Measurements from ENCODE around the gene ERCC4.

ERCC4 gene

DNA sequence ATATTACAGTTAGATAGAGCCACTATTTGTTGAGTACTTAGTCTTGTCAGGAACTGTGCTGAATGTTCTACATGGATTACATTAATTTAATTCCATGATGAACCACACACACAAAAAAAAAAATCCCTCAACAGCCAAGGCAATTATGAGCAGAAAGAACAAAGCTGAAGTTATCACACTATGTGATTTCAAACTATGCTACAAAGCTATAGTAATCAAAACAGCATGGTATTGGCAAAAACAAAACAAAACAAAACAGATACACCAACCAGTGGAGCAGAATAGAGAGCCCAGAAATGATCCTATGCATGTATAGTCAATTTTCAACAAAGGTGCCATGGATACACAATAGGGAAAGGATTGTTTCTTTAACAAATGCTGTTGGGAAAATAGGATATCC, 8.1 kb upstream of the ERCC4 start:
- no peak for DNase-seq

DNA sequence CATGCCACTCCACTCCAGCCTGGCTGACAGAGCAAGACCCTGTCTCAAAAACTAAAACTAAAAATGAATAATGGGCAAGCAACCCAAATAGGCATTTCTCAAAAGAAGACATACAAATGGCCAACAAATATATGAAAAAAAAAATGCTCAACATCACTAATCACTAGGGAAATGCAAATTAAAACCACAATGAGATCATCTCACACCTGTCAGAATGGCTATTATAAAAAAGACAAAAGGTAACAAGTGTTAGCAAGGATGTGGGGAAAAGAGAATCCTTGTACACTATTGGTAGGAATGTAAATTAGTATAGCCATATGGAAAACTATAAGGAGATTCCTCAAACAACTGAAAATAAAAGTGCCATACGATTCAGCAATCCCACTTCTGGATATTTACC, 7.1 kb upstream of the ERCC4 start:
- no peak for DNase-seq

DNA sequence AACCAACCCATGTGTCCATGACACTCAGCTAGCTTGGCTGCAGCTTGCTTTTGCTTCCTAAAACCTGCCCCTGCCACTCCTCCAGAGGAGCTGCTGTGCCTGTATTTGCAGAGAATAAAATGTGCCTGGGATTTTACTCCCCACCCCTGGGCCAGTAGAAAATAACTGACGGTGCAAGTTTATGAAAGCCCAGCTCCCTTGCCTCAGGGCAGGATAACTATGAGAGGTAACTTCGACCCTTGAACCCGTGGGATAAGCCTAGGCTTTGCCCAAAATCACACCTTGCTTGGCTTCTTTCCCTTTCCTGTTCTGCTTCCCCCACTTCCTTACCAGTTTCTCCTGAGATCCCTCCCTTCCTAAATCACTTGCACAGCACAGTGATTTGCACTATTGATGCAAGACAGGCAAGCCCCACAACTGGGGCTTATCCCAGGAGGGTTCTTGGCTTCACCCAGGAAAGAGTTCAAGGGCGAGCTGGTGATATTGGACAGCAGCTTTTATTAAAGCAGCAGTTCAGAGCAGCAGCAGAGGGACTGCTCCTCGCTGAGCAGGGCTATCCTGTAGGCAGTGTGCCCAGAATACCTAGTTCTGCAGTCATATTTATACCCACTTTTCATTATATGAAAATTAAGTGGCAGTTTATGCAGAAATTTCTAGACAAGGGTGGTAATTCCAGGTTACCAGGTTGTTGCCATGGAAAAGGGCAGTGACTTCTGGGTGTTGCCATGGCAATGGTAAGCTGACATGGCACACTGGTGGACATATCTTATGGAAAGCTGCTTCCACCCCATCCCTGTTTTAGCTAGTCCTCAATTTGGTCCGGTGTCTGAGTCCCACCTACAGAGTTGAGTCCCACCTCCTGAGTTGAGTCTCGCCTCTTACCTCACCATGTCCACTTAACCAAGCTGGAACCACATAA, 6.3 kb upstream of the ERCC4 start:
- no peak for DNase-seq

DNA sequence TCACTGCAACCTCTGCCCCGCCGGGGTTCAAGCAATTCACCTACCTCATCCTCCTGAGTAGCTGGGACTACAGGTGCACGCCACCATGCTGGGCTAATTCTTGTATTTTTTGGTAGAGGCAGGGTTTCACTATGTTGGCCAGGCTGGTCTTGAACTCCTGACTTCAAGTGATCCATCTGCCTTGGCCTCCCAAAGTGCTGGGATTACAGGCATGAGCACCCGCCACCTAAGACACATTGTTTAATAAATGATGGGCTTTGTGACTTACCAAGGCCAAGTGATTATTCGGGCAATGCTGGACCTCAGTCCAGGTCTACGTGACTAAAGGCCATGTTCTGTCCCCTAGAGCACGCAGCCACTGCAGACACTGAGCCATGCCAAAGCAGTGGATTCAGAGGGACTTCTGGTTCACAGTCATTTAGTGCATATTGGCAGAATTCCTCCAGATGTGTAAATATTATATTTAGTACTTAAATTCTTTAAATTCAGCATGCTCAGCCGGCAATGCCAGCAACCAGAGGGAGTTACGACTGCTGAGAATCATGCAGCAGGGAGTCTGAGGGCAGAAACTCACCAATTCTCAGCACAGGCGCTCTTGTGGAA, 4.8 kb upstream of the ERCC4 start:
- DNase-seq = no peak

DNA sequence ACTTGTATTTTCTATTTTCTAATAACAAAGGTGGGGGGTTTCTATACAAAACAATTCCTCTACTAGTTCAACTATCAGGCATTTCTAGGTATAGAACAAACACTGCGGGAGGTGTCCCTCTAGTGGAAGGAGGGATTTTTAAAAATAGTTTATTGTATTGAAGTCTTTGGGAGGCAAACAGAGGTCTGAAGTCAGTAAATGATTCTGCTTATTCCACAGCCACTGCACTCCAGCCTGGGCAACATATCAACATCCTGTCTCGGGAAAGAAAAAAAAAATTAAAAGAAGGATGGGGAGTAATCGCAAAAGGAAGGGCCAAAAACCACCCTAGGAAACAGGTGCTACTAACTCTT, 648 bp upstream of the ERCC4 start:
- DNase-seq = no peak

DNA sequence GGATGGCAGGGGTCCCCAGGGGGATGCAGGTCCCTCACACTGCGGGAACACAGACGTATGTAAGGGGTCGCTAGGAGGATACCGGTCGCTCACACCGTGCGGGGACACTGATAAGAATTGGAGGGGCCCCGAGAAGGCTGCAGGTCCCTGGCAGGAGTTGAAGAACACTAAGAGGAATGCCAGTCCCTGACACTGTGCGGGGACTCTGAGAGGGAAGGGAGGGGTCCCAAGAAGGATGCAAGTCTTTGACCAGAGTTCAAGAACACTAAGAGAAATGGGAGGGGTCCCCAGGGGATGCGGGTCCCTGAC, 510 bp downstream of the ERCC4 start:
- no peak for DNase-seq

DNA sequence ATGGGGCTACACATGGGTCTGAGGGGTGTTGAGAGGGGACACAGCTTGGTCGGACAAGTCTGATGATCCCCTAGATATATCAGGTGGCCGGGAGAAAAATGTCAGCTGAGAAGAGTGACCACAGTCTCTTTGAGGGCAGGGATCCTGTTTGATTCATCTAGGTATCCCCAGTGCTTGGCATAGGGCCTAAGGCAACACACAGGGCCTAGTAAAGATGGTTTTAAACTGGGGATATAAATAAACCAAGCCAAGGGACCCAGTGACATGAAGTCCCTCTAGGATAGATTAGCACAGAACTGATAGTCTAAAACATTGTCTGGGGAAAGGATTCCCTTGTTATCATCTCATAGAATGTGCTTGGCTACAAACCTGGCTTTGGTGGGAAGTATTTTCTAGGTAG, 1.4 kb downstream of the ERCC4 start:
- no peak for DNase-seq

DNA sequence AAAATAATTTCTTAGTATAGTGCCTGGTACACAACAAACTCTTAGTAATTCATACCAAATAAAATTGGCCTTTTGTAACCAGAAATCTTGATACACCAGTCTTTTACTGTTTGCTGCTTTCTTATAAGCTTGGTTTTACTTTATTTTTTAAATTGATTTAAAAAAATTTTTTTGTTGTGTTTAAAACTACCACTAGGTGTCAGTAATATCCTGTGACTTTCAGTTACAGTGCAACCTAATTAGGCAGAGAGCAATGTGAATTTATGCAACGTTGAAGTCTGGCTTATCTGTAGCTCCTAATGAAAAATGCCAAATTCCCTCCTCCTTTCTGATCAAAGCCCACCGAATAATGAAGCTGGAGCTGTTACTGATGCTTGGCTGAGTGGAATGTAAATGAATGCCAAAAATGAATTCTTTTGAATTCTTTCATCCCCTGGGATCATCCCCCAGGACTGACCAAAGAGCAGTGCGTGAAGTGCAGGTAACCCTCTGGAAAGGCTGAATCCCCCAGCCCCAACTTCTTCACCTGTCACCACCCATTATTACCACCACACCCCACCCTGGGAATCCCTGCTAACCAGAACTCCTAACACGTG, 3.8 kb downstream of the ERCC4 start:
- DNase-seq = peak; percentile 44

DNA sequence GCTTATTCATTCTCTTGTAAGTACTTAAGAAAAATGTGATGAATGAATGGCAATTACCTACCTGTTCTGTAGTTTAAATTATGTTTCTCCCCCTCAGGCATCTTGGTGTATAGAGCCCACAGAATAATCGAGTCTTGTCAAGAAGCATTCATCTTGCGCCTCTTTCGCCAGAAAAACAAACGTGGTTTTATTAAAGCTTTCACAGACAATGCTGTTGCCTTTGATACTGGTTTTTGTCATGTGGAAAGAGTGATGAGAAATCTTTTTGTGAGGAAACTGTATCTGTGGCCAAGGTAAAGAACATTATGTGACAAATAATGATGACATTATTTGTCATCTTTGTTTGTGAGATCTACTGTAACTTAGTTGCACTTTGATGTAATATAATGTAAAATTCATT, 6.5 kb downstream of the ERCC4 start:
- peak; percentile 7 for DNase-seq

DNA sequence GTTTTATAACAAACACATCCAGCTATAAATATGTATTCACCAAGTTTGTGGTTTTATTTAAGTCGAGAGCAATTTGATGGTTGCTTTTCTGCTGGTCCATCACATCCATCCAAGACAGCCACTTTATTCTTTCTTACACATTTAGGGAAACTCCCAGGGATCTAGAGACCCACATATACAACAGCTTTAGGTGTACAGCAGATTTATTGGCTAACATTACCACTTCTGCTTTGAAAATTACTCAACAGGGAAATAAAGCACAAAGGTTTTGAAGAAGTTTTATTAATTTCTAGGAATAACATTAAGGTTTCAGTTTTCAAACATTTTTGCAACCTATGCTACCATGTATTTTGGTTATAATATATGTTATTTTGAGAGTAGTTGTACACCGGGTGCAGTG, 6.9 kb downstream of the ERCC4 start:
- no peak for DNase-seq

DNA sequence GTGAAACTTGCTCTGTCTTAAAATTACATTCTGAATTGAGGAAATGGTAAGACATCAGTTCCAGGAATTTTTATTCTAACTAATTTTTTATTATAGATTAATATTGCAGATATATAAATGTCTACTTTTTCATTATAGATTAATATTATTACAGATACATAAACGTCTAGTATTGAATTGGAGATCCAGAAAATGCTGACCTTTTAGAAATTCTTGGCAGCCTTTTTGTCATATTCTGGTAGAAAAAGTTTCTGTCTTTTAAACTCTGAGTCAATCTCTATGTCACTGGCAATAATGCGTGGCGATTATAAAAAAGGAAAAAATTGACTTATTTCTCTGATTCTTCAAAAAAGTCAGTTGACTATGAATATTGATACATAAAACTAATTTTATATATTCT, 8.7 kb downstream of the ERCC4 start:
- DNase-seq = no peak

DNA sequence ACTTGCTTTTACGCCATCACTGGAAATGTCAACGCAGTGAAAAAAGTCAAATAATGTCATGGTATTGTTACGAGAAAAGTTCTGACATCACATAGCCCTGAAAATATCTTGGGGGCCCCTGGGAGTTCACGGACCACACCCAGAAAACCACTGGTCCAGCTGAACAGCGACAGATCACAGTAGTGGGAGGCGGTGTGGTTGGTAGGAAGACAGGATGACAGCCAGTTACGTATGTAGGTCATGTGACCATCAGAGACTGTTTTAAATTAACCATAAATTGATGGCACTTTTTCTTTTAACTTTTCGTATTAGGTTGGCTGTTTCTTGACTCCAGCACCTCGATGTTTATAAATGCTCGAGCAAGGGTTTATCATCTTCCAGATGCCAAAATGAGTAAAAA, 11.9 kb downstream of the ERCC4 start:
- no peak for DNase-seq

DNA sequence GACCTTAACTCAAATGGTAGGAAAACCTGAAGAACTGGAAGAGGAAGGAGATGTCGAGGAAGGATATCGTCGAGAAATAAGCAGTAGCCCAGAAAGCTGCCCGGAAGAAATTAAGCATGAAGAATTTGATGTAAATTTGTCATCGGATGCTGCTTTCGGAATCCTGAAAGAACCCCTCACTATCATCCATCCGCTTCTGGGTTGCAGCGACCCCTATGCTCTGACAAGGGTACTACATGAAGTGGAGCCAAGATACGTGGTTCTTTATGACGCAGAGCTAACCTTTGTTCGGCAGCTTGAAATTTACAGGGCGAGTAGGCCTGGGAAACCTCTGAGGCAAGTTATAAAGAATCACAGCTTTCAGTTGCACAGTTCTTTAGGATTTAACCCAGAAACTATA, 15.5 kb downstream of the ERCC4 start:
- no peak for DNase-seq

DNA sequence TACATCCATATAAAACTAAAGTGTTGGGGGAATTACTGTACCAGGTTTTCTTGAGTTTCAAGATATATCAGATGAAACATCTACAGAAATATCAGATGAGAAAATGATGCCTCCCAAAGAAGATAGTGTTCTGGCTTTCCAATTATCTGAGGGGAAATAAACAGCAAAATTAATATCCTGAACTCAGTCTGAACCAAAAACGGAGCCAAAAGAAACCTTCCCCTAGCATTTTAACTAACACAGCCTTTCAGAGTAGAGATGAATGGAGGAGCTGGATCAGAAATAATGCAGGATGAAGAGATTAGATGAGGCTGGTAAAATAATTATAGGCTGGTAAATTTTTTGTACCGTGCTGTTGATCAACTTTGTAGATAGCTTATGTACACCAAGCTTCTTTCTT, 16.2 kb downstream of the ERCC4 start:
- DNase-seq = no peak

DNA sequence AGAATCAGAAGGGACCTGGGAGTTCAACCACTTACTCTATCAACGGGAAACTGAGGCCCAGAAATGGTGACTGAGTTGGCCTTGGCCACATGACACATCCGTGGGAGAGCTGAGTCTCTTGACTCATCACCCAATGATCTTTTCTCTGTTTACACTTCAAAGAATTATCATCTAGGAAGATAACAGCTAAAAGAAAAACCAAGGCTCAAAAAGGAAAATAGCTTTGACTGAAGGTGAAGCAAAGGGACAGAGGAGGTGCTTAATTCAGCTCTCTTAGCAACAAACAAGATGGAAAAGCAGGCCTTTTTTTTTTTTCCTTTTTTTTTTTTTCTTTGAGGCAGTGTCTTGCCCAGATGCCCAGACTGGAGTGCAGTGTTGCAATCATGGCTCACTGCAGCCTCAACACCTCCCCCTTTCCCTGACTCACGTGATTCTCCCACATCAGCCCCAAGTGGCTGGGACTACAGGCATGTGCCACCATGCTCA, 16.7 kb downstream of the ERCC4 start:
- DNase-seq = no peak

DNA sequence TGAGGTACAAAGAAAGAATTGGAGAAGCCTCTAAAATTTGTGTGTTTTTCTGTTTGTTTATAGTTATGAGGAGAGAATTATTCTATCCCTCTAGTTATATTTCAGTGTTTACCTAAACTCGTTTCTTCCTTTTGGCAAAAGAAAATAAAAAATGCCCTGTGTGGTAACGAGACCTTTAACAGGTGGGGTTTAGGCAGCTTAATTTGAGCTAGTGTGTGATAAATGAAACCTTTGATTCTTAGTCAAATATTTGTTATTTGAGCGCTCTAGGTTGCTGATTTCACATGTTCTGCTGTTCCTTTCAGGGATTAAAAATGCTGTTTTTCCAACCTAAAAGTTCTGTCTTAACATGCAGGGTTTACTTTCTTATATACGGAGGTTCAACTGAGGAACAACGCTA, 17.5 kb downstream of the ERCC4 start:
- no peak for DNase-seq

DNA sequence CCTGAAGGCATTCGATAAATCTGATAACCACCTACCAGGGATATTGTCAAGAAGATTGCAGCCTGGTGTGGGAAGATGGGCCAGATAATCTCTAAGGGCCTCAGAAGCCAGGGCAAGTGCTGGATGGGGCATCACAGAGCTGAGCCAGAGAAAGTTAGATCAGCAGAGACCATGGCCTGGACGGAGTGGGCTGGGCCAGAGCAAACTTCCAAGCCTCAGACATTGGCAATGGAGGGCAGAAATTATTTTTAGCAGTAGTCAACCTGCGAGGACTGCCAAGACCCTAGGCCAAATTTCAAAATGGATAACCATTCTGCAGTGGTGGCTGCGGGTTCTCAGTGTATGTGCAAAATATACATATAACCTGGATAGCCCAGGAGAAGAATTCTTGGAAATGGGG, 18.5 kb downstream of the ERCC4 start:
- no peak for DNase-seq

DNA sequence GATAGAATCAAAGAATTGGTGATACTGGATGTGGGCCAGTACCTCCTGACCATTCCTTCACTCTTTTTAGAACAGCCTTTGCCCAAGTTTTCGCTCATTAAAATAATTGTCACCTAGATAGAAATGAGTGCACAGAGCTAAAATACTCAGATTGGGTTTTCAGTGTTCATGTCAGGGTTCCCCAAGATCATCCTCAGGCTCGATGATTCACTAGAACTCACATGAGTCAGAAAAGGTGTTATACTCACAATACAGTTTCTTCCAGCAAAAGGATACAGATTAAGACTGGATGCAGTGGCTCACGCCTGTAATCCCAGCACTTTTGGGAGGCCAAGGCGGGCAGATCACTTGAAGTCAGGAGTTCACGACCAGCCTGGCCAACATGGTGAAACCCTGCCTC, 19.9 kb downstream of the ERCC4 start:
- DNase-seq = no peak

DNA sequence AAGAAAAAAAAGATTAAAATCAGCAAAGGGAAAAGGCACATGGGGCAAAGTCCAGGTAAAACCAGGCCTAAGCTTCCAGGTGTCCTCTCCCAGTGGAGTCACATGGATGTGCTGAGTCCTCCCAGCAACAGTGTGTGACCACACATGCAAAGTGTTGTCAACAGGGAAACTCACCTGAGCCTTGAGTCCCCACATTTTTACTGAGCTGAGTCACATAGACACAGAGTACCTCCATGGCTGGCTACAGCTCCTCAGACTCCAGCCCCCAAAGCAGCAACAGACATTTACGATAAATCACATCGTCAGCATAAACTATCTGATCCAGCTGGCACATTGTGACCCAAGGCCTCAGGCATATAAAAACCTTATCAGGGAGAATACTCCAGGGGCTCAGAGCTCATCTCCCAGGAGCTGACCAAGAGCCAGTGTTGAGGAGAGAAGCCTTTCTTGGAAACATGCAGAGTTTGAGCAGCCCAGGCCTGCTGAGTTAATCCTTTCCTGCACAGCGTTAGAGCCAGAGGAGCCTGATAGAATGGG, 20.5 kb downstream of the ERCC4 start:
- DNase-seq = no peak

DNA sequence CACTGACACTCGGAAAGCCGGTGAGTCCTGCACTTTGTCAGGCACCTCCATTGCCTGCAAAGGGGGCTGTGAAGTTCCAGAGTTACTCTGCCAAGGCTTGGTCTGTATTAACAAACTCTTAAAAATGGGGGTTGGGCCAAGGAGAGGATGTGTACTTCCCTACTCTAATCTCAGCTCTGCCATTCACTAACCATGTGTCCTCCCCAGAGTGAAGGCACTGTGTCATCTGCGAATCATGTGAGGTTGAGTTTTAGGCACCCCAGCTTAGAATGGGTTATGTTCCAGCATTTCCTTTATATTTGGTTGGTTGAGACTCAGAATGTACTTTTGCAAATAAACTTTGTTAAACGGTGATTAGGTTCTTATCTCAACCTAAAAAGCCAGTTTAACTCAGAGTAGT, 24.9 kb downstream of the ERCC4 start:
- DNase-seq = no peak

DNA sequence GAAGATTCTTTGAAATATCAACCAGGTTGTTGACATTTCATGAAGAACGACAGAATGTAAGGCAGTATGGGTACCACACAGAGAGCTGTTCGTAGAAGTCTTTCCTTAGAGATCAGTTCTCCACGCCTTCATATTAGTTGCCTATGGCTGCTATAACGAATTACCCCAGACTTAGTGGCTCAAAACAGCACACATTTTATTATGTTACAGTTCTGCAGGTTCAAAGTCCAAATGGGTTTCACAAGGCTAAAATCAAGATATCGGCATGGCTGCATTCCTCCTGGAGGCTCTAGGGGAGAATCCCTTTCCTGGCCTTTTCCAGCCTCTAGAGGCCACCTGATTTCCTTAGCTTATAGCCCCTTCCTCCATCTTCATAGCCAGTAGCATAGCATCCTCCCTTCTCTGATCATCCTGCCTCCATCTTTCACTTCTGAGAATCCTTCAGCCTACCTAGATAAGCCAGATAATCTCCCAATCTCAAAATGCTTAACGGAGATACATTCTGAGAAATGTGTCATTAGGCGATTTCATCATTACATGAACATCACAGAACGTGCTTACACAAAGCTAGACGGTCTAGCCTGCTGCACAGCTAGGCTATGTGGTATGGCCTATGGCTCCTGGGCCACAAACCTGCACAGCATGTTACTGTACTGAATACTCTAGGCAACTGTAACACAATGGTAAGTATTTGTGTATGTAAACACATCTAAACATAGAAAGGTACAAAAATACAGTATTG, 26.0 kb downstream of the ERCC4 start:
- DNase-seq = no peak

DNA sequence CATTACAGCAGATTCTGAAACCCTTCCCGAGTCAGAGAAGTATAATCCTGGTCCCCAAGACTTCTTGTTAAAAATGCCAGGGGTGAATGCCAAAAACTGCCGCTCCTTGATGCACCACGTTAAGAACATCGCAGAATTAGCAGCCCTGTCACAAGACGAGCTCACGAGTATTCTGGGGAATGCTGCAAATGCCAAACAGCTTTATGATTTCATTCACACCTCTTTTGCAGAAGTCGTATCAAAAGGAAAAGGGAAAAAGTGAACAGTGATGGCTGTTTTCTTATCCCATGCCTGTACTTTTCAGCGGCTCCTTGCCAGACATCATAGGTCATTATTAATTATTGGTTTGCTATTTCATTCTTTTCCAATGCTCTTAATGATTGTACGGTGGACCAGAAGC, 28.1 kb downstream of the ERCC4 start:
- no peak for DNase-seq

DNA sequence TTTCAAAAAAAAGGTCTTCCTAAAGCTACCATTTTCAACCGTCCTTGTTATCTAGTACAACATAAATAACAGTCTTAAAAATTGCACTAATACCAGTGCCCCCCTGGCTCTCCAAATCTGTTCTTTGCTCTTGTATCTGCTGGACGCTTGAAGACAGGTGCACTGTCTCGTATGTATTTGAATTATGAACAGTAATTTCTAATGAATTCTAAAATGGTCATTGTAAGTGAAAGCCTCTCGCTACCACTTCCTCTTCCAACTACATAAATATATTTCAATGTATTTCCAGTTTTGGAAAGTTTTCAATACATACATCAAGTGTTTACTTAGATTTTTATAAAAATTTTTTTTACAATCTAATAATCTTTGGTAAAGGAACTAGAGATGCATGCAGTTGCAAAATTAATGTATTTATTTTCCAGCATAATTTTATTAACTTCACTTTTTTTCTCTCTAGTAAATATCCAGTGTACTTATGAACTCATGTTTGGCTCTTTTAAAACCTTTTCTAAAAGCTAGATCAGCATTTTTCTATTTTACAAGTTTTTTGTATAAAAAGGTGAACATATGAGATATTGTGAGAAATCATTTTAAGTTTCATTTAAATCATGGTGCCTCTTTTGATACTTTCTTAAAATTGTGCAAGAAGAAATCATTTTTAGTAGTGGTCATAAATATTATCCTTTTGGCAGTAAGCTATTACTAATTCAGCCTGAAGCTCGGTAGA, 31.0 kb downstream of the ERCC4 start:
- no peak for DNase-seq

Measured in DMS153 (cell line).